IPS DF 4.7 (cell line): ENCODE results near the gene ZNF532.

Source experiments
- DNase-seq: peaks from one replicate; pipeline ENCODE4 v3.0.0-alpha.2; 2013; ENCODE audit warnings: low spot score; ENCODE audit errors: extremely low read depth

Gene ZNF532

DNA sequence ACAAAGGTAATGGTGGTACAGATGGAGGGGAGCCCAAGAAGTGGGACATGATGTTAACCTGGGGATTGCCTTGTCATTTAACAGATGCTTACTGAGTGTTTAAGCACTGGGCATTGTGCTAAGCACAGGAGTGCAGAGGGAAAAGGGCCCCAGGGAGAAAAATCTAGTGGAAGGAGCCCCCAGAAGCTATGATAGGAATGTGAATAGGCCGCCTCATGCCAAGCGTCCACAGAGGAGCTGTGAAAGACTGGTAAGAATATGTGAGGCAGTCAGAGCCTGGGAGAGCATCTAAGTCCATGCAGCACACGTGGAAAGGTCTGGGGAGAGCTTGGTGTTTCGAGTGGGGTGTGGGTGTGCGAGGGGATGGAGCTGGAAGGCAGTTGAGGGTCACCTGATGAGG, 5.5 kb downstream of the ZNF532 start:
- DNase-seq = no peak

DNA sequence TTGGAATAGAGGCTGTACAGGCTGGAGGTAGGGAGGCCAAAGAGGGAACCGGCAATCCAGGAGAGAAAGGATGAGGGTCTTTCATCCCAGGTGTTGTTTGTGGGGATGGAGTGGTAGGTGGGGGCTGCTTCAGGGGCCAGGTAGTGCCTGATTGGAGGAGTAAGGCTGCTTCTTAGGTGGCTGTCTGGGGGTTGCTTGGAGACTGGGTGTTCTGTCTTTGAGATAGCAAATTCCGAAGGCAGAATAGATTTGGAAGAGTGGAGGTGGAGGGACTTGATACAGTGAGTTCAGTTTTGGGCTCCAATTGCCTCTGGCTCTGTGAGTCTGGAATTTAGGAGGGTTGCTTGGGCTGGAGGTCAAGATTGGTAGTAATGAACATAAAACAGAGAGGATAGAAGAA, 5.9 kb downstream of the ZNF532 start:
- DNase-seq = no peak

DNA sequence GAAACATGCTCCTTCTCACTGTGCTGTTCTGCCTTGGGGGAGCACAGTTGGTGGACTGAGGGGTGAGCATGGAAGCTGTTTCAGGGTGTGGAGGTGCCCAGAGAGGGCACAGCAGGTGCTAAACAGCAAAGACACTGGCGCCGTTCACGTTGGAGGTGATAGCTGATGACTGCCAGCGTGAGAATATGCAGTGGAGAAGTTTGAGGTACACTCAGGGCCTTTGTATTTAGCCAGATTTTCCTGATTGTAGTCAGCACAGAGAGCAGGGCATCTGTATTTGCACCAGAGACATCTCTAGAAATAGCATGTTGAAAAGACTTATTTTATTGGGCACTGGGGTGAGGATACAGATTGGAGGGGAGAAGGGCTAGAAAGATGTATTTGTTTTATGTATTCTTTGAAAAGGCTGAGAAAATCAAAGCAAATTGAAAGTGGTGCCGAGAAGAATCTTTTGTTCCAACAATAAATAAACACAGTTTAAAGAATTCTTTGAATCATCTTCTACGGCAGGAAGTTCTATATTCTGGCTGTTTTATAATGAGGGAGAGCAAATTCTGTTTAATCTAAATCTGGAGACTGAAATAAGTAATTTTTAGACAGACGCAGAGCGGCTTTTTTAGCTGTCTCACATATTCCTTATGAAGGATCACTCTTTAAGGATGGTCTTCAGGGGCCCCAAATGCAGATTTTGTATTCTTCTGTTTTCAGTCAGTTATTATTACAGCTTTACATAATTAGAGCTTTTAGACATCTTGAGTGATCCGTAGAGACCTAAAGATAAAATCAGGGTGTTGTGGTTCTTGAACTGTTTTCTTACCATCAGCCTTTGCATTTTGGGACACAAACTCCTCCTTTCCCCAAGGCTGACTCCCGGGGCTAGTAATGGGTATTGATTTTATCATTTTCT, 7.1 kb downstream of the ZNF532 start:
- DNase-seq = no peak

DNA sequence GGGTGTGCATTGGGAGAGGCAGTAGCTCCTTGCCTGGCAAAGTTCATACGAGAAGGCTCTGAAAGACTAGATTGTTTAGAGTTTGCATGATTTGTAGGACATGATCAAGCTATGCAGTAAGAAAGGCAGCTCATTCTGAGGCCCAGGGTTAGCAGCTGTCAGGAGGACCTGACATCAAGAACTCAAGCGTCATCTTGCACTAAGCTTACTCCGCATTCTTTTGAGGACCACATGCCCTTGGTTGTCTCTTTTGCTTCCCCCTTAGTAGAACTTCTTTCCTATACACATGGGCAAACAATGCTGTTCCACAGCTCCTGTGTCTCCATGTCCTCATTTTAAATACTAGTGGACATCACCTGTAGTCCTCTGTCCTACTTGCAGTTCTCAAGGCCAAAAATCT, 14.0 kb downstream of the ZNF532 start:
- DNase-seq = no peak

DNA sequence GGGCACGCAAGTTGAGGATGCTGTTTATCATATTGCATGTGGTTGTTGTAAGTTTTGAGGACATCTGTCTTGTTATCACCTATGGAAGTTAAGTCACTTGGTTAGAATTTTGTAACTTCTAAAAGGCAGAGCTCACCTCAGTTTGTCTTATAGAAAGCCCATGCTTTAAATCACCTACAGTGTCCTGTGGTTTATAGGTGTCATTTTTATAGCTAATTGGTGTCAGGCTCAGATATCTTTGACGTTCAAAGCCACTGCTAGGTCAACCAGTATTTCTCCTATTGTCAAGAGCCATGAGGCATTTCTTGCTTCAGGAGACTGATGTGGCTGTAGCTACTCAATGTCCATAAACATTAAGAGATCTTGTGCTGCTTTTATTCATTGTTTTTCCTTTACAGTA, 16.8 kb downstream of the ZNF532 start:
- no peak for DNase-seq

DNA sequence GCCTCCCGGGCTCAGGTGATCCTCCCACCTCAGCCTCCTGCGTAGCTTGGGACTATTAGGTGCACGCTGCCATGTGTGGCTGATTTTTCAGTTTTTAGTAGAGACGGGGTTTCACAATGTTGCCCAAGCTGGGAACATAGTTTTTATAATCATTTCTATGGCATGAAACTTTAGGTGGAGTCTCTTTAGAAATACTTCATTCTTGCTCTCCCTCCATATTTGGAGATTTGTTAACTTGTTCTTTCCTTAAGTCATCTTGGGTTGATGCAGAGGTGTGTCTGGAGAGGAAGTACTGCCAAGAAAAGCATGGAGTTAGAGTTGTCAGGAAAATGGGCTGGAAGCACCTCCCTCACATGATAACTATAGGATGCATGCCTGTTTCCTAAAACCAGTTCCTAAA, 17.4 kb downstream of the ZNF532 start:
- no peak for DNase-seq

DNA sequence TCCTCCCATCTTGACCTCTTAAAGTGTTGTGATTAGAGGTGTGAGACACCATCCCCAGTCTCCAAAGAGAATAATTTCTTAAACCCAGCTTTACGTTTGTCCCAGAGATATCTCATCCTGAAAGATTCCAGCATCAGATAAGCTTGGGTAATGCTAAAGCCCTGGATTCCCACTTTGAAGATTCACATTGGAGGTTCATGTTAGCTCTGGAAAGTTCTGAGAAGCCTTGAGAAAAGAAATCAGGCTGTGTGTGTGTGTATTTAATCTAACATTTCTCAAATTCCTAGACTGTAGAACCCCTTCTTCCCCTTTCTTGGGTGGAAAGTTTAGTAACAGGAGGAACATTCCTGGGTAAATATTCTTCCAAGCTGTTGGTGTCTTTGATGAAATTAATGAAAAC, 18.0 kb downstream of the ZNF532 start:
- DNase-seq = no peak

DNA sequence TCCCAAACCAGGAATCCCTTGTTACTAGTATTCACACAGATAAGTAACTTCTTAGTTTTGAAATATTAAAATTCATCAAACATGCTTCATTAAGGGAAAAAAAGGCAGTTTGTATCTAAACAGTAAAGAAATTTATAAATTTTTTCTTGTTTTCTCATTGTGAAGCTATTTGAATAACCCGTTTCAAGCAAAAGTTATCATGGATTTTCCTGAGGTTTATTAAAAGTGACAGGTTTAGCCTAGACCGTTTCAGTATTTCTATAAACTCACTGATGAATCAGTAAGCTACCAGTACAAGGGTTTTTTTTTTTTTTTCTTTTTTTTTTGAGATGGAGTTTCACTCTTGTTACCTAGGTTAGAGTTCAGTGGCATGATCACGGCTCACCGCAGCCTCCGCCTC, 20.0 kb downstream of the ZNF532 start:
- no peak for DNase-seq

DNA sequence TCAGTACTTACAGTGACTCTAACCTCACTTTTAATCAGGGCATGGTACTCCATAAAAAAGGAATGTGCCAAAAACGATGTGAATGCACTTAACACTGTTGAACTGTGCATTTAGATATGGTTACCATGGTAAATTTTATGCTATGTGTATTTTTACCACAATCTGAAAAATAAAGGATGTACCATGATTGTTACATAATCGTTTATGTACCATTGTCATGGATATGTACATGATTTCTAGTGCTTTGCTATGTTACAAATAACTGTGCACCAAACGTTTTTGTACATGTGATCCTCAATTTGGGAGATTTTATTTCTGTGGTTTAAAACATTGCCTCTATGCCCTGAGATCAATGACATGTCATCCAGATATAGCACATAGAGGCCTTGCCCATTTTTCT, 21.8 kb downstream of the ZNF532 start:
- no peak for DNase-seq

DNA sequence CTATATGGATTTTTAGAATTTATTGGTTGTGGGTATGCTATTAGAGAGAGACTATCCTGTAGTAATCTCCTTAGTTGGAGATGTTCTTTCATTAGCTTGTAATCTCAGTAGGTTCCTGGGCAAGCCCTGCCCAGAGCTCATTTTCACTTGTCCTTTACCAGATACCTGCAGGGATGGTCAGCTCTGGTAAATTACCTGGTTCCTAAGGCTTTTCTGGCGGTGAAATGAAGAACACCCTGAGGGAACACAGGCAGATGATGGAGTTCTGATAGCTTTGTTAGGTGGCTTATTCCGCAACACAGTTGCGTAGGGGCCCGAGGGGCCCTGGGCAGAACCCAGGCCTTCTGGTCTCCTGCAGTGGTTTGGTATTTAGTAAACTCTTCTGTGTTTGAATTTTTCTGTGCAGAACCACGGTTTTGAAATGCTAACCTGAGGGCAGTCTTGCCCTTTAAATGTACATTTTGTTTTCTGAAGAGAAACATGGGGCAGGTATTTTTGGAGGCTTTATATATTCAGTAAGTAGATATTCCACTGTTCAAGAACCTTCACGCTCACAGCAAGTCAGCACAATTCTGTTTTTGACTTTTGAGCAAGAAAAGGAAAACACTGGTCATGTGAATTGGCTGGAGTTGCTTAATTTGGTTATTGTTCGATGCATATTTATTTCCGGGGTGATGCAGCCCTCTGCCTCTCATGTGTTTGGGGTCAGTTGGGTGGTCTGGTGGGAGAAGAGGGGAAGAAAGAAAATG, 22.4 kb downstream of the ZNF532 start:
- DNase-seq = no peak

DNA sequence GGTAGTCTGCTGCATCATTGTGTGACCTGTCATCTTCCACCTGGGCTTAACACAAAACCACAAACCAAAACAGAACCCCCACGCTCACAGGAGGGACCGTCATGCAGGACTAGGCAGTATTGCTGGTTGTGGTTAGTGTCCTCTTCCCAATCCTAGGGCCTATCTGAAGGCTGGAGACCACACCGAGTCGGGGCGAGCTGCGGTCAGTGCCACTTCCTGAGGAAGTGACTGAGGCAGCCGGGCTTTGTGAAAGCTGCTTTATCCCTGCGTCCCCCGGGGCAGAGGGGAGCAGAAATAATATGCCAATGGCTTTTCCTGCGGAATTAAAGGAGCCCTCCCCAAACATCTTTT, 22.9 kb downstream of the ZNF532 start:
- no peak for DNase-seq

DNA sequence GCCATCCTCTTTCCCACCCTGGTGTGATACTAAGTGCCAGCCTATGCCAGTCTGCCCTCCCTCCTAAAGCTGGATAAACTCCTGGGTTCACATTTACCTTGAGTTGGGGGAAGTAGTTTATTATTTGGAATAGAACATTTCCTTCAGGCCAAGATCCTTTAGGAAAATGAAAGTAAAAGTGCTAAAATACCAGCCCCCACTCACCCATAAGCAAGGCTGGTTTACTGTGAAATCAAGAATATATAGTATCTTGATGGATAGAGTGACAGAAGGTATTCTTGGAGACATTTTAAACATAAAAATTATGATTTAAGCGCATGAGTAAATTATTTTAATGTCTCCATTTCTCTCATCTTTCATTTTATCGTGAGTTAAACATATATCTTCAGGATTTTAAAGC, 27.1 kb downstream of the ZNF532 start:
- no peak for DNase-seq

DNA sequence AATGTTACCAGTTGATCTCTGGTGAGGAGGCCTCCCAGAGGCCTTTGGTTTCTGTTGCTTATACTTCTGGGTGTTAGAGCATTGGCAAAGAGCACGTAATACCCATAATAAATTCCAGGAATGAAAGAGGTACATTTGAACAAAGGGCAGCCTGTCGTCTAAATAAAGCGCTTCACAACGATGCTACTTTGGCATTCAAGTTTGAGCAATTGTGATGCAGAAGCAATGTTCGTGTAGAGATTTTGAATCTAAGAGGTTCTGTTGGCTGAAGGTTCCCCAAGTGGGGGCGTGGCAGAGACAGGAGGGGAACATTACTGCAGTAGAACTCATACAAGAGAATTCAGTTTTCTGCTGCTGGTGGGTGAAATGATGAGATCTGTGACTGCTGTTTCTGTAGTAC, 27.8 kb downstream of the ZNF532 start:
- no peak for DNase-seq

DNA sequence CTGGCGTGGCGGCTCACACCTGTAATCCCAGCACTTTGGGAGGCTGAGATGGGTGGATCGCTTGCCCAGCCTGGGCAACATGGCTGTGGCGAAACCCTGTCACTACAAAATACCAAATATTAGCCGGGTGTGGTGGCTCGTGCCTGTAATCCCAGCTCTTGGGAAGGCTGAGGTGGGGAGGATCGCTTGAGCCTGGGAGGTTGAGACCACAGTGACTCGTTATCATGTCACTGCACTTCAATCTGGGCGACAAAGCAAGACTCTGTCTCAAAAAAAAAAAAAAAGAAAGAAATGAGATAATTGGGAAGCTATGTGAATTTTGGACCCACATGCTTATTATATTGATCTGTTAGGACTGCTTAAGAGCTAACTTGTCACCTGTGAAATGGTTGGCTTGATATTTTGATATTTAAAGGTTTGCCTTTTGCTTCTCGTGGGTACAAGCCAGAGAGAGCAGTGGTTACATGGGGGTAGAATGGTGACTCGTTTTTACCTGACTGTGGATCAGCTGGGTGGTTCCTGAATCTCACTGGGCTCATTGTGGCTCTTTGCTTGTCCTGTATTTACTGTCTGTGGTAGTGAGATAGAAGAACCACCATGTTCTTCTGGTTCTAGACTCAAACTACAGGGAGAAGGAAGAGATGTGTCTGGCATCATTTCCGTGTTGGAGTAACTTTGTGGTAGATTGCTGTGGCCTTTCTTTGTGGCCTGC, 28.9 kb downstream of the ZNF532 start:
- no peak for DNase-seq

DNA sequence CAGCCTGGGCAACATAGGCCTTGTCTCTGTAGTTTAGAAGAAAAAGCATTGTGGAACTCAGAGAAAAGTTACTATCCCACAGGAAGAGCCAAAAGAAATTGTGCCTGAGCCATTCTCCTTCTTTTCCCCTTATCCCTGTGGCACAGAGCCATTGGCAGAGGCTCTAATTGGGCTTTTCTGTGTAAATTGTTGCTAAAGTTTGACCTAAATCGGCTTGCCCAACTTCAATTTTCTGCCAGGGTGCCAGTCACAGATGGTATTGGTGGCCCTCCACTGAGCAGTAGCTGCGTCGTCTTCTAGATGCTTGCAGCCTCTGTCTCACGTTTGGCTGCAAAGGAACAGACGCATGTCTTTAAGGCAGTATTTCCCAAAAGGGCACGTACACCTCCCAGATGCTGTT, 30.3 kb downstream of the ZNF532 start:
- DNase-seq = no peak

DNA sequence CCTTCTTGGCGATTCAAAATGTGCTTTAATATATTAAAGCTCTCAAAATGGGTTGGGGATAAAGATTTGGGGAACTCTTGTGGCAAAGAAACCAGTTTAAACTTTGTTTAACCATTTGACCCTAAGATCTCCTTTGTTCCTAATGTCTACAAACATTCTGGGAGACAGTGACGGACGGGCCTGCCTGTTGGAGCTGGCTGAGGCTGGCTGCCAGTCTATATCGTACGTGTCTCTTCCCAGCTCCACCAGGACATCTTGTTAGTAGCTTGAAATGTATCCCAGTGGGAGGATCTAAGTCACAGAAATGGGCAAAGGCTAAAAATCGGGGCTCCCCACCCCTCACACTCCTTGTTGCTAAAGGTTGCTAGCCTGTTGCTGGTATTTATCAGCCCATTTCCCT, 30.7 kb downstream of the ZNF532 start:
- DNase-seq = no peak

DNA sequence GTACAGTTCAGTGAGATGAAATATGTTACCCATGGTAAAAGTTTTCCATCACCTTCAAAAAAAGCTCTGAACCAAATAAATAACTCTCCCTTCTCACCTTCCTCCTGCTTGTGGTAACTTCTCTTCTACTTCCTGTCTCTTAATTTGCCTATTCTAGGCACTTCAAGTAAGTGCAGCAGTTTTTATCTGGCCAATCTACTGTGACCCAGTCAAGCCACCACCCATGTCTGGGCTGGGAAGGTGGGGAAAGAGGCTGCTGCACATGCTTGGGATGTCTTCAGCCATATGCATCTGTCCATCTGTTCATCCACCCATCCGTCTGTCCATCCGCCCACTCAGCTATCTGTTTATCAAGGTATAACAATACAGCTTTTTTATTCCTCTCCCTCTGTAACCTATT, 31.6 kb downstream of the ZNF532 start:
- no peak for DNase-seq

DNA sequence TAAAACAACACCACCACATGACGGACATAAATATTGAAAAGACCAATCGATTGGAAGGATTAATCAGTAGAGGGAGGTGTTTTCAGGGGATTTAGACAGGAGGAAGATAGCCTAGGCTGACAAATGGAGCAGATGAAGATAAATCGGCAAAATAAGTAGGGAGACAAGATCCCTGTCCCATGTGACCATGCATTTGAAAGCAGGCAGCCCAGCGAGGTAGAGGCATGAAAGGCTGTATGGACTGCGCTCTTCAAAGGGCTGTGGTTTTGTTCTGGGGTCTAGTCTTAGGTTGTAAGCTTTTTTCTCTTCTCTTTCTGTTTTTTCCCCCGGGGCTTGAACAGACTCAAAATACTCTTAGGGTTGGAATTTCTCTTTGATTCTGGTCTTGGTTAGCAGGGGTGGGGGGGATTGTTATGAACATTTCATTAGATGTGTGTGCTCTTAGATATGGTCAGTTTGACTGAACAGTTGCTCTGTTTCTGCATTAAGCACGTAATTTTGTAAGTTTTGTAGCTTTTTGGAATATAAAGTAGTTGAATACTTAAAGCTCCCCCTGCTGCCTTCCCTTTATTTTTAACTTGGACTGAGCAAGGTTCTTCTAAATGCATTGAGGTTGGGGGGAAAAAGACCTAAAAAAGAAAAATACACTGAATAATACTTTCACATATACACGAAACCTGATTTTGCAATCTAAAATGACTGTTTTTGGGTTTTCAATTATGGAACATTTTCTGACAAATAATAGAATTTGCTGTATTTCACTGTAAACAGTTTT, 32.2 kb downstream of the ZNF532 start:
- no peak for DNase-seq

DNA sequence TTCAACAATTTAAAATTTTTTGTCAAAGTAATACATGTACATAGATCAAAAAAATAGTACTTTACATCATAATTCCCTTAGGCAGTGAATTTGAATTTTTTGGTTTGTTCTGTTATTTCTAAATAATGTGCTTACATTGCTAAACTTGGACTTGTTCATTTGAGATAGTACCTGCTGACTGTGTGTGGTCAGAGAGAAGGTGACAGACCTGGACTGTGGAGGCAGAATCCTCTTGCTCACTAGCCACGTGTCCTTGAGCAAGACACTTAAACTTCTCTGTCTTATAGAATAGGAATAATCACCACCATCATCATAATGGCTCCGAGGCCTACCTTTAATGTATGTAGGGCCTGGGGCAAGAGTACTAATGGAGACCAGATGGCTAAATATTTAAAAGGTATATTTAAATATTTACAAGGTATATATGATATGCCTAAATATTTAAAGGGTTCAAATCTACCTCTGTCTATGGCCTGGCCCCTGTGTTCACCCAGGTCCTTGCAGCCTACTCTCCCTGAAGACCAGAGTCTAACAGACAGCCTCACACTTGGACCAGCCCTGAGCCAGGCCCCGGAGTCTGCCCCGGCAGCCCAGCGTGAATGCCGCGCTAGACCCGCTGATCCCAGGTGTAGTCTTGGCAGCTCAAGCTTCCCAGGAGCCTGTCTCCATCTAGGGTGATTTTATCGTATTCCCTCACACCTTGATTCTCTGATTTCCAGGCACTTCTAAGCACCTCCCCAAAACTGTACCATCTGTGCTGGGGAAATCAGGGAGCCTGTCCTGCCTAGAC, 33.5 kb downstream of the ZNF532 start:
- no peak for DNase-seq

DNA sequence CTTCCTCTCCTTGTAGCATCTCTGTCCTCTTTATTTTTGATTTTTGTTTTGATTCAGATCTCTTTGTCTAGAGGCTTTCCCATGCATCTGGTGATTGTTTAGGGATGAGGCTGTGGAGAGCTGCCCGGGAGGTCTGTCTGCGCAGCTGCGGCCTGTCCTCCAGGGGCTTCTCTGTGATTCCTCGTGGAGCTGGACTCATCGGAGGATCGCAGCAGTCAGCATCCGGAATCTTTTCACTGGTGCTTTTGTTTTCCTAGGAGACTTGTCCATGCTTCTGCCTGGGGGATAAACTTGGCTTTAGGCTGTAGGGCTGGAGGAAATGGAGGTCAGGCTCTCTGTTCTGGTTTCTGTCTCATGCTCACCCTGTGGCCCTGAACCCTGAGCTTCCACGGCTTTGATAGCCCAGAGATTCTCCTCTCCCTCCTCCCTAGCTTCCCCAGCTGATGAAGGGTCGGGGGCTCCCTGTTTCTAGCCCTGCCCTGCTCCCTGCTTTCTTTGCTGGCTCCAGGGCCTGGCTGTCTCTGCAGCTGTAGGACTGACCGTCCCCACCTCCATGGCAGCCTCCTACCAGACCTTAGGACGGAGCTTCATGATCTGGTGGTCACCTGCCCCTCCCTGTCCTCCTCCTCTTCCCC, 35.5 kb downstream of the ZNF532 start:
- no peak for DNase-seq
